PC-9 (cell line): ENCODE data around the gene SHISA9. TPM values are rescaled to one million over a fixed set of nuclear protein-coding genes. Genes with fewer than 3 reads are reported as not detected.

Experiments
- BruUV-seq: library from RNA; stranded (reverse); fragments of 400-500 nt; replicated peaks from 2 replicates; lab custom pipeline; 2021; lab: Mats Ljungman, UMichigan
- CTCF ChIA-PET: fragments of 300-600 bp; sonication (Branson Sonifier 250); formaldehyde crosslinking; loops from one replicate; lab custom pipeline; 2022; ENCODE audit warnings: antibody characterized with exemption; lab: Charles Lee
- POLR2A ChIA-PET: fragments of 300-600 bp; sonication (Branson Sonifier 250); formaldehyde crosslinking; loops from one replicate; lab custom pipeline; 2022; ENCODE audit warnings: antibody characterized with exemption; ENCODE audit not compliant: unreplicated experiment; lab: Charles Lee
- DNase-seq, 2 experiments: peaks; one replicate each; pipeline versions ENCODE4 v3.0.0 to v3.0.0-alpha.2; 2015 to 2022; ENCODE audit warnings: mixed read lengths in 1 of 2
- H2AFZ ChIP-seq: fragments of 200-600 bp; sonication (generic); 2 replicates; pipeline ENCODE4 v1.8.1; 2017; ENCODE audit warnings: antibody characterized with exemption
- H3F3A ChIP-seq: fragments of 200-600 bp; sonication (generic); 2 replicates; pipeline ENCODE4 v1.8.1; 2017; ENCODE audit warnings: antibody characterized with exemption, mild to moderate bottlenecking, low read depth; ENCODE audit not compliant: insufficient read depth
- H3K27ac ChIP-seq: fragments of 200-600 bp; sonication (generic); 2 replicates; pipeline ENCODE4 v1.6.1; 2016; ENCODE audit warnings: mixed run types
- H3K27me3 ChIP-seq: fragments of 200-600 bp; sonication (generic); 2 replicates; pipeline ENCODE4 v1.6.1; 2016; ENCODE audit warnings: low read depth, mixed run types; ENCODE audit not compliant: insufficient read depth
- H3K36me3 ChIP-seq: fragments of 200-600 bp; sonication (generic); 2 replicates; pipeline ENCODE4 v1.6.1; 2016; ENCODE audit warnings: low read depth, mixed run types
- H3K4me1 ChIP-seq: fragments of 200-600 bp; sonication (generic); replicated peaks from 2 replicates; pipeline ENCODE4 v1.6.1; 2016; ENCODE audit warnings: mixed run types; ENCODE audit not compliant: insufficient read depth
- H3K4me2 ChIP-seq: fragments of 200-600 bp; sonication (generic); 2 replicates; pipeline ENCODE4 v1.6.1; 2017; ENCODE audit warnings: mixed run types
- H3K4me3 ChIP-seq: fragments of 200-600 bp; sonication (generic); 2 replicates; pipeline ENCODE4 v1.6.1; 2016; ENCODE audit warnings: mixed run types
- H3K79me2 ChIP-seq: fragments of 200-600 bp; sonication (generic); 2 replicates; pipeline ENCODE4 v1.6.1; 2017; ENCODE audit warnings: low read depth, mixed run types
- H3K9me2 ChIP-seq: fragments of 200-600 bp; sonication (generic); 2 replicates; pipeline ENCODE4 v1.8.1; 2017; ENCODE audit warnings: mild to moderate bottlenecking; ENCODE audit not compliant: insufficient read depth
- H3K9me3 ChIP-seq: fragments of 200-600 bp; sonication (generic); 2 replicates; pipeline ENCODE4 v1.8.1; 2016; ENCODE audit warnings: low read depth; ENCODE audit not compliant: insufficient read depth
- H4K20me1 ChIP-seq: fragments of 200-600 bp; sonication (generic); 2 replicates; pipeline ENCODE4 v1.8.1; 2017; ENCODE audit not compliant: insufficient read depth
- CTCF ChIP-seq: fragments of 200-600 bp; sonication (generic); conservative IDR thresholded peaks from 2 replicates; pipeline ENCODE4 v1.6.1; 2017; ENCODE audit warnings: mixed run types, antibody characterized with exemption, mild to moderate bottlenecking, moderate library complexity
- EZH2 ChIP-seq: fragments of 200-600 bp; sonication (generic); IDR thresholded peaks from 2 replicates; pipeline ENCODE4 v1.8.0; 2017; ENCODE audit warnings: antibody characterized with exemption, low read depth
- intact Hi-C: fragments of 100-400 bp; cut with micrococcal nuclease; formaldehyde crosslinking; loops from one replicate; pipeline ENCODE4 v1.10.0; 2022; ENCODE audit not compliant: unreplicated experiment
- total RNA-seq: library from RNA; stranded (reverse); gene quantifications from 2 replicates; pipeline ENCODE4 v1.2.3, GENCODE V29; 2021

Gene SHISA9
- total RNA-seq, 1 experiment from 2014 or later = 80.5 TPM

GRCh38 chr16:13056607-13057006, 155.2 kb downstream of the SHISA9 start:
- Histone ChIP-seq H3K36me3 (no peaks in the 10 kb centered on the region), H4K20me1 (peaks cover 75% of the 10 kb centered on the region), H3K4me2 (no peak overlapping the region), H3K79me2 (peaks cover 52% of the 10 kb centered on the region), H3K27me3 (no peaks in the 10 kb centered on the region), H3F3A (no peaks in the 10 kb centered on the region), H3K4me3 (no peak overlapping the region), H3K9me2 (no peaks in the 10 kb centered on the region), H3K4me1 (no peaks in the 10 kb centered on the region), H3K27ac (no peak overlapping the region), H3K9me3 (no peaks in the 10 kb centered on the region), H2AFZ (no peak overlapping the region)
- intact Hi-C loops = no loop called here
- no peak for DNase-seq
- CTCF ChIA-PET = no interaction called here
- BruUV-seq = no TSS peak
- TF ChIP-seq EZH2 = no peak
- TF ChIP-seq CTCF = no peak
- POLR2A ChIA-PET = interaction anchor here (0.6 kb wide), 1 partner anchor 391 kb away, joined by 3 read pairs; no protein-coding TSS in a partner anchor

- H3K36me3 ChIP-seq = peaks cover 4% of the 10 kb centered on the region; the same call in 1 of the 2 replicates
- H4K20me1 ChIP-seq = peaks cover 63% of the 10 kb centered on the region
- H3K4me1 ChIP-seq = no peaks in the 10 kb centered on the region
- H3K27me3 ChIP-seq = no peaks in the 10 kb centered on the region
- H2AFZ ChIP-seq = no peak overlapping the region
- H3K9me2 ChIP-seq = no peaks in the 10 kb centered on the region
- H3K27ac ChIP-seq = no peak overlapping the region
- BruUV-seq = no TSS peak
- CTCF ChIA-PET = no interaction called here
- TF ChIP-seq EZH2 = no peak
- no peak for TF ChIP-seq CTCF
- H3K4me3 ChIP-seq = no peak overlapping the region
- no peaks in the 10 kb centered on the region for H3K9me3 ChIP-seq
- H3K4me2 ChIP-seq = no peak overlapping the region
- DNase-seq = no peak
- H3F3A ChIP-seq = no peaks in the 10 kb centered on the region
- POLR2A ChIA-PET = no interaction called here
- intact Hi-C loops = no loop called here
- H3K79me2 ChIP-seq = peaks cover 37% of the 10 kb centered on the region
Measured at GRCh38 chr16:13060932-13061331, 159.5 kb downstream of the SHISA9 start.

- H3K79me2 ChIP-seq = peaks cover 37% of the 10 kb centered on the region
- BruUV-seq = no TSS peak
- H3K9me3 ChIP-seq = no peaks in the 10 kb centered on the region
- no peaks in the 10 kb centered on the region for H3K27me3 ChIP-seq
- no peak overlapping the region for H3K4me2 ChIP-seq
- DNase-seq = no peak
- intact Hi-C loops = no loop called here
- no peak overlapping the region for H3K27ac ChIP-seq
- peaks cover 4% of the 10 kb centered on the region; the same call in 1 of the 2 replicates for H3K36me3 ChIP-seq
- ChIA-PET POLR2A (no interaction called here), CTCF (no interaction called here)
- no peak overlapping the region for H3K4me3 ChIP-seq
- H4K20me1 ChIP-seq = peaks cover 55% of the 10 kb centered on the region
- no peaks in the 10 kb centered on the region for H3K9me2 ChIP-seq
- H2AFZ ChIP-seq = no peak overlapping the region
- no peak for TF ChIP-seq EZH2
- no peak for TF ChIP-seq CTCF
- no peaks in the 10 kb centered on the region for H3F3A ChIP-seq
- H3K4me1 ChIP-seq = no peaks in the 10 kb centered on the region
Measured at GRCh38 chr16:13061691-13062090, 160.3 kb downstream of the SHISA9 start.
